SKM-1 treated with dmso at 0.1 percent for 144 hours (cell line): Measurements from ENCODE around the gene ADAMTS17.
A peak's percentile ranks its signal among the peaks of the same experiment; 100 is the strongest.
"Not testable (repeated sequence)": the region's sequence is repeated elsewhere in the genome, so short reads cannot be mapped to it uniquely, and the experiment has no call there.

Experiments used
- DNase-seq: peaks from one replicate; lab custom pipeline; 2025; ENCODE audit not compliant: unreplicated experiment; lab: John Stamatoyannopoulos, UW

The ADAMTS17 gene

DNA sequence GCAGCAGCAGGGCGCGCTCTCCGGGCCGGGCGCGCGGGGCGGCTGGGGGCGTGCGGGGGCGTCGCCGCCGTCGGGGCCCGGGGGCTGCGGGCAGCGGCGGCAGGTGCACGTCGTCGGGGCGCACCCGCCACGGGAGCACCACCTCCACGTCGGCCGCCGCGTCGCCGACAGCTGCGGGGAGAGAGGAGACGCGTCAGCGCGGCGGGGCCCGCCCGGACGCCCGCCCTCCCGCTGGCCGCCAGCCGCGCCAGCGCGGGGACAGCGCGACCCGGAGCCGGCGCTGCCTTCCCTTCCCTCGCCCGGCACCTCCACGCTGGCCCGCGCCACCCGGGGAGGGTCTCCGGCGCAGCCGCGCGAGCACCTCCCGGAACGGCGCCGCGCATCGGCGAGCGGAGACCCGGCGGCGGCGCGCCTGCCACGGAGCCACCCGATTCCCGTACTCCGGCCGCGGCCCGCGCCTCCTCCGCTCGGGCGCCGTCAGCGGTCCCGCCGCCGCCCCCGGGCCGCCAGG lies 481 bp downstream of the ADAMTS17 start:
- DNase-seq: no peak

DNA sequence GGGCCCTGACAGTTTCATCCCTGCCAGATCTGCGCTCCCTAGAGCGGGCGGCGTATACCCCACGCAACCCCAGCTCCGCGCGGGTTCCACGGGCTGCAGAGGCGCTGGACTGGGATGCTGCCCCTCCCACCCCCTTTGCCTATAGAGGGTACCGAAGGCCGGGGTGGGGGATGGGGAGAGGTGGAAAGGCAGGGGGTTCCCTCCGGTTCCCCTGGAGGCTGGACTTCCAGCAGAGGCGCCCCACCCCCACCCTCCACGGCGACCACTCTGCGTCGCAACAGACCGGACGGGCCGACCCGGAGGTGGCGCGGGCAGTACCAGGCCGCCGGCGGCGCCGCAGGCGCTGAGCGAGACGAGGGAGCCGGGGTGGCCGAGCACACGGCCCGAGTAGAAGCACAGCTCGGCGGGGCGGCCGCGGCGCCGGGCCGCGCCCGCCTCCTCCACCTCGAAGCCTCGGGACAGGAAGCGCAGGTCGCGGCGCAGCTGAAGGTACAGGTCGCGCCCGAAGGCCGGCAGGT lies 995 bp downstream of the ADAMTS17 start:
- no peak for DNase-seq

DNA sequence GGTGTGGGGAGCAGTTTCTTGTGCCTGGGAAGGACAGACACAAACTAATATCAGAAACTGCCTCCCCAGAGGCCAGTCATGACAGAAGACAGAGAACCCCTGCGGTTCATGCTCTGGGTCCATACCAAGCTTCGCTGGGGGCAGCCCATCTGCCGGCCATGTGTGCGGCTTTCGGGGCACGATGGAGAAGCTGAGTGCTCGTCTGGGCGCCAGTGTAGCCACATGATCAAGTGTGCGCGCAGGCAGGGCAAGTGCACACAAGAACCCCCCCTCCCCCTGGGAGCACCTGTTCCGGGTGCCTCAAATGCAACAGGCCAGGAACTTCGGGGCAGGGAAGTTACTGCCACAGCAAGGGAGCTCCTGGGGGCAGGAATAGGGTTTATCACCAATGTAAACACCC lies 1.8 kb downstream of the ADAMTS17 start:
- no peak for DNase-seq

DNA sequence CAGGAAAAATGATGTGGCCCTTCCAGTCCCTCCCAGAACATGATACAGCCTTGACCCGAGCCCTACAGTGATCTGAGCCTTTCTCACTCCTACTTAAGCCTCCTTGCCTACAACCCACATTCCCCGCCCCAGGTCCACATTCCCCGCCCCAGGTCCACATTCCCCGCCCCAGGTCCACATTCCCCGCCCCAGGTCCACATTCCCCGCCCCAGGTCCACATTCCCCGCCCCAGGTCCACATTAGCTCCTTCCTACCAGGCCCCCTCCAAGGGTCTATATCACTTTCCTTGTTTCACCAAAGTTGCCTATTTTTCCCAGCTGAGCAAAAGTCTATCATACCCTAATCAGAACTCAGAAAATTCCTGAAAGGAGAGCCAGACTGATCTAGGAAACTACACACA lies 2.3 kb downstream of the ADAMTS17 start:
- DNase-seq: not testable (repeated sequence)

DNA sequence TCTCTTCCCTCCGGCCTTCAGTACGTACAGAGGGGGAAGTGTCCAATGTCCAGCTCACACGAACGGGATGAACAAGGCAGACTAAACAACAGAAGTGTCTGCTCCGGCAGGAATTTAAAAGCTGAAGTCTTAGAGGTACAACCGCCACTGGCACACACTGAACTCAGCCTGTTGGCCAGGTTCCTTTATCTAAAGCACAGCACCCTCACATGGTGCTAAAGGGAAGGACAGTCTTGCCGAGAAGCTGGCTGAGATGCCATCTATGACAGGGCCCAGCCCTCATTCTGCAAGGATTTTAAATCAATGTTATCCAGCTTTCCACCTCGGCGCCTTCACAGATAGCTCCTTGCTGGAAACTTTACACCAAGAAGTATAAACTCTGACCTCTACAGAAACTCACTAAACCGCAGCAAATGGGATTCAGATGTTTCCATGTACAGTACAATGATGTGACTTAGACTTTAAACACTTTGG lies 2.8 kb downstream of the ADAMTS17 start:
- DNase-seq: peak; percentile 68

DNA sequence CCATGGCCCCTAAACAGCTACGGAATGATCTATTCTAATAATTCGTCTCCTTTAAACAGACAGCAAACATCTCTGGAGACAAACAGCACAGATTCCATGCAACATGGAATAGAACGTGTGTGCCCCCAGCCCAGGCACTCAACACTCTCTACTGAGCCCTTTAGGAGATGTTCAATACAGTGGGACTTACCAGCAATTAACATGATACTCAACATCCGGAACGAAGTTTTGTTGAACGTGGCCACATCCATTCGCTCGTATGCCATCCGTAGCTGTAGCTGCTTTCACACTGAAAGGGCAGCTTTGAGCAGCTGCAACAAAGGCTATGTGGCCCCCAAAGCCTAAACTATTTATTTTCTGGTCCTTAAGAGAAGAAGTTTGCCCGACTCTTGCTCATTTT lies 3.5 kb downstream of the ADAMTS17 start:
- no peak for DNase-seq

DNA sequence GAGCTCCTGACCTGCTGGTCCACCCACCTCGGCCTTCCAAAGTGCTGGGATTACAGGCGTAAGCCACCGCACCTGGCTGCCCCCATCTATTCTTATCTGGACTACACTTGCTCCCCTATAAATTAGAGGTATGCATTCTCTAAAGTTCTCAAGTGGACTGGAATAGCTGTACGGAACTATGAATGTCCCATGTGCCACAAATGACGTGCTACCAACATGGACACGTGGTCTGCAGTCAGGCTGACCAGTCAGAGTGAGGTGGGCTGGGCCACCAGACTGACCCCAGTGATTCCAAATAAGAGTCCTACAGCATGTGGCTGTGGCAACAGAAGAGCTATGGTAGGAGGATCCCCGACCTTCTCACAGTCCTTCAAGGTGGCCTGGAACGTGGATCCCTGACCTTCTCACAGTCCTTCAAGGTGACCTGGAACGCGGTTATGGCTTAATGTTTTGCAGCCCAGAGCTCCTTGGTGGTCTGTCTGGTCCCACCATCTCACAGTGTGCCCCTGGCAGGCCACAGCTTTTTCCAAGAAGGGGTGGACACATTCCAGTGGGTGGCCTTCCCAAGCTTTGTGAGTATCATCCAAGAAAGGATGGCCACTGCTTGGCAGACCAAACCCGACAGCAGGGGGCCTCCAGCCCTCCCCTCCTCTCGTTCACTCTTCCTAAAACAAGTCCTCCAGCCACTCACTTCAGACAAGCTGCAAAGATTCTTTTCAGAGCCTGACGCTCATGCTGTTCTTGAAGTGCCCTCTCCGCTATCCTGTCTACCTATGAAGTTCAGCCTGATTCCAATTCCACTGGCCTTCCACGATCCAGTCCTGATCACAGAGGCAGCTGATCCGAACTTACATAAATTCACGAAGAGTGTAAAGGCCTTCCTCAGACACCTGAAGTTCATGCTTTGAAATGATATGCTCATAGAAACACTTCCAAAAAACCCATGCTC lies 4.4 kb downstream of the ADAMTS17 start:
- no peak for DNase-seq

DNA sequence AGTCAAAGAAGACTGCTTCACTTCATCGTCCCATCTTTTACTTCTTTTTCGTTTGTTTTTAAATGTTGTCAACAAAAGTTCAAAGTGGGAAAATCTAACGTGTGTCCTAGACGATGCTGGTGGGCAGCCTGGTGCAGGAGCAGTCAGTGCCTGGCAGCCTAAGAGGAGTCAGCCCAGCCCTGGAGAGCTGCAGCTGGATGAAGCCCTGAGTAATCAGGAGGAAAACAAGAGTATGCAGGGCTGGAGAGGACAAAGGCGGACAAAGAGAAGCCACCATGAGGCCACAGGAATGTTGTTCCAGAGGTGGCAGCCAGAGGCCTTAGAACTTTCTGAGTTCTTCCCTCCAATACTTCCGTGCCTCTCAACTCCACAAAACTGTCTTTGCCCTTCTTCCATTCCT lies 5.7 kb downstream of the ADAMTS17 start:
- no peak for DNase-seq

DNA sequence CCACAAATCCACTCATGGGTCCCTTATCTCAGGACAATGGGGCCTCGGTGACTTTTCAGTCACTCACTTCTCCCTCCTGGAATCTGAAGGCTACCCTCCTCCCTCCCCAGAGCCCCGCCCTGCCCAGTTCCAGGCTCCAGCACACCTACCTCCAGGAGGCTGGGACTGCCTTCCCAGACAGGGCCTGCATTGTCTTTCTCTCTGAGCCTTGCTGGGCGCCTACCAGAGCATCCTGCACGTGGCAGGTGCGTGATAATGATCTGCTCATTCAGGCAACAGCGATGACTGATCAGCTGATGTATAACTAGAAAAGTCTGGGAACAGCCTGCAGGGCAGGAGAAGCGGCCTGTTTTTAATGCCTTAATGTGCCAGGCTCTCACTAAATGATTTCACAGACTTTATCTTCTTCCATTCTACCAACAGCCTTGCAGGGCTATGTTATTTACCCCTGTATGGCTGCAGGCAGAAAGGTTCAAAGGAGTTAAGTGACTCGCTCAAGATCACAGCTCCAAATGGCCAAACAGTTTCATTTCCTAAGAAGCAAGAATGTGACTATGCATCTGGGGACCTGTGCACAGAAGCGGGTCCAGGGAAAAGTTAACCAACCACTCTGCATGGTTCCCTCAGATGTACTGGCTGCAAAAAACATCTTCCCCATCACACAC lies 6.3 kb downstream of the ADAMTS17 start:
- DNase-seq: no peak

DNA sequence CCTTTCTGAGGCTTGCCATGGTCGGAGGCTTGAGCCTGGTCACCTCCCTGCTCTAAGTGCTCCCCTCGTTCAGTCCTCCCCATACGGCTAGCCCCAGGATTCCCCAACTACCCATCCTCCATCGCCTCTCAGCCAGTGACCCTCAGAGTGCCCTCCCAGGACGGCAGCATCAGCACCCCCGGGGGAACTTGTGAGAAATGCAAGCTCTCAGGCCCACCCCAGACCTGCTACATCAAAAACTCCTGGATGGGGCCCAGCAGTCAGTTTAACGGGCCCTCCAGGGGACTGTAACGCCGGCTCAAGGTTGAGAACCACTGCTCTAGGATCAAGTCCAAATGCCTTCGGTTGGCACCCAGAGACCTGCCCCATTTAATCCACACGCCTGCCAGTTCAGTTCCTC lies 6.9 kb downstream of the ADAMTS17 start:
- no peak for DNase-seq

DNA sequence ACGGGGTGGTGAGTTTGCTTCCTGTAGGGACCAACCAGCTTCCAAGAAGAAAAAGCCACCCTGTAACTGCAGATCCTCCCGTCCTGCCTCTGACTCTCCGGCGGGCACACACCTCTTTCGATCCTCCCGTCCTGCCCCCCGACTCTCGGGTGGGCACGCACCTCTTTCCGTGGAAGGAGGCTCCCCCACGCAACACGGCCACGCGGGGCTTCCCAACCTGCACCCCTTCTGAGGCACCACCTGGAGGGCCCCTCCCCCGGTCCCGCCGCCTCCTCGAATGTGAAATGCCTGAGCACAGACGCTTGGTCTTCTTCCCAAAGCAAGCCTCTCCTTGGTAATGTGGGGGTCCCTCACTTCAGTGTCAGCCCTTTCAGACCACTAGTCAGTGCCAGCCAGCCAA lies 7.3 kb downstream of the ADAMTS17 start:
- DNase-seq: no peak

DNA sequence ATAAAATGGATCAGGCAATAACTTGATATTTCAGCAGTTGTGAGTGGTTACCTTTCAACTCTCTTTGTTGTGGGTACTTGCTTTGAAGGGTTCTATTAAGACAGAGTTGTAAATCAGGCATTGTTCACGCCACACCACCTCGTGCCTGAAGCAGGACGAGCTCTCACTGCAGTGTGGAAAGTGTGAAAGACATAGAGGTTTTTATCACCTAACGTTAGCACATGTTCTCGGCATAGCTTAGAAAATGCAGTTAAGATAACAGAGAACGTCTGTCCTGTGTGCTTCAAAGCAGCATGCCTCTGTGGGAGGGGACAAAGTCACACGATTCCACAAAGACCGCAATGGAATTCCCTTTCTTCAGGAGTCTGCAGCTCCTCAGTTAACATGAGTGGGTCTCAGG lies 7.8 kb downstream of the ADAMTS17 start:
- no peak for DNase-seq

DNA sequence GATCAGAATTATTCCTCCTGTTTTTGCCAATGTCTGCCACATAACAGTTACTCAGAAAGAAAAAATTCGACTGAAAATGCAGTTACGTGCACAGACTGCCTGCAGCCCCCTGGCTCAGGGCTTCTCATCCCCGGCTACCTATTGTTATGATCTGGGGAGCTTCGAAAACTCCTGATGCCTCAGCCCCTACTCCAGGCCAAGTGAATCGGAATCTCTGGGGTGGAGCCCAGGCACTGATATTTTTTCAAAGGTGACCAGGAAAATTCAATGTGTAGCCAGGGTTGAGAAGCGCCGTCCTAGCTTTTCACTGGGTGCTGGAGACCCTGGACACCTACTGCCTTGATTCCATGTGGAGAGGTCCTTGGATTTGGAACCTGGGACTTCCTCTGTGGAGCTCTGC lies 8.5 kb downstream of the ADAMTS17 start:
- no peak for DNase-seq

DNA sequence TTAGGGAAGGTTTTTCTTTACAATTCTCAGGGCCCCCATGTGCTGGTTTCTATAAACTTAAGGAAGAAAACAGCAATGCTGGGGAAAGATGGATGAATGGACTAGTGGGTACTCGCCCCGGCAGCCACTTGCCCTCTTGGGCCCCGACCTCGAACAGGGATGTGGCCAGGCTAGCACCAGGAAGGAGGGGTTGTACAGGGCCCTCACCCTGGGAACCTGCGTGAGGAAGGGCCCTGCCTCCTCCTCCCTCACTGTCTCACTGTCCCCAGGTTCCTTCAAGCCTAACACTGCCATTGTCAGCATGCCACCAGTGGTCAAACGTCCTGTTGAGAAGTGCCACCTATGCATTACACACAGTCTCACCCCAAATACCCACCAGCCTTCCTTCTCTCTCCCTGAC lies 9.1 kb downstream of the ADAMTS17 start:
- DNase-seq: no peak

DNA sequence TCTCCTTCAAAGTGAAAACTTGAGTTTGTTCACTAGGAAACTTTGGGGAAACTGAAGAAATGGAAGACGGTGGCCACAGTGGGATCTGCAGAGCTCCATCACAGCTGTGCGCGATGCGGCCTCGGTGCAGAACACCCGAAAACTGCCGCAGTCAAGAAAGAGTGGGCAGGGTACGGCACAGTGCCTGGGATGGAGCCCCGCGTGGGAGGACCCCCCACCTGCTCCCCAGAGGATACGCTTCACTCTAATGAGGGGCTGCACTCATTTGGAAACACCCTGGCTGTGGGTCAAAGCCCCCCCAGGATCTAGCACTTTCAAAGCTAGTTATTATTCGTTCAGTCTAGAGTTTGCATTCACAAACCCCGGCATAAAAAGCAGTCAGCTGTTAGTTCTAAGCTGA lies 9.5 kb downstream of the ADAMTS17 start:
- DNase-seq: no peak

DNA sequence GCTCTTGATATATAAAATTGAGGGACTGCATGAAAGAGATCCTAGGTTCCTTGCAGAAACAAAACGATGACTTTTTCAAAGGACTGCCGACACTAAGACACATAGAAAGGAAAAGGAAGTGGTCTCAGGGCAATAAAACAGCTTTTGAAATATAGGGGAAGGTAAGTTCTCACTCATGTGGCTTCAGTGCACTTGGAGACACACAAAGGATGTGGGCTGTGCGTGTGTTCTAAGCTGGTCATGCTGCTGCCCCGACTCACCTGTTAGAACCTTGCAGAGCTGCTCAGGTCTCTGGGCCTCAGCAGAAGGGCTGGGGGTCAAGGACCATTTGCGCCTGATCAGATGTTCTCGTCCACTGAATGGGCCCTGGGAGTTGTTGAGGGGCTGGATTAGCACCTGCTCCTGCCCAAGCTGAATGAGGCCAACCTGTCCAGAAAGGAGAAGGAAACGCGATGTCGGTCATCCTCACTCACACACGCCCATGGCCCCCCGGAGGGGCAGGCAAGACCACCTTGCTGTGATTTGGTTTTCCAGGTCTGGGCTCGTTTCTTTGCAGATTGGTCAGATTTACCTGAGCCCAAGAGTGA lies 11.1 kb downstream of the ADAMTS17 start:
- no peak for DNase-seq

DNA sequence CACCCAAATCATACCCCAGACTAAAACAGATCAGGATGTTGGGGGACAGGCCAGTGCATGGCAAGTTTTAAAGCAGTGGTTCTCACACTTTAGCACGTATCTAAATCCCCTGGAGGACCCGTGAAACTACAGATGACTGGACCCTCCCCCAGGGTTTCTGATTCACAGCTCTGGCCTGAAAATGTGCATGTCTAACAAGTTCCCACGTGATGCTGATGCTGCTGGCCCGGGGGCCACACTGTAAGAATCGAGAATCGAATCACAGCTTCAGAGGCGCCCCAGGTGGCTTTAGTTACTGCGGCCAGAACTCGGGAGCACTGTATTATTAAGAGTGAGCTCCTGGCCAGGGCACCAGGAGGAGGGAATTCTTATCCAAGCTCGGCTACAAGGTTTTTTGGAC lies 11.6 kb downstream of the ADAMTS17 start:
- DNase-seq: no peak

DNA sequence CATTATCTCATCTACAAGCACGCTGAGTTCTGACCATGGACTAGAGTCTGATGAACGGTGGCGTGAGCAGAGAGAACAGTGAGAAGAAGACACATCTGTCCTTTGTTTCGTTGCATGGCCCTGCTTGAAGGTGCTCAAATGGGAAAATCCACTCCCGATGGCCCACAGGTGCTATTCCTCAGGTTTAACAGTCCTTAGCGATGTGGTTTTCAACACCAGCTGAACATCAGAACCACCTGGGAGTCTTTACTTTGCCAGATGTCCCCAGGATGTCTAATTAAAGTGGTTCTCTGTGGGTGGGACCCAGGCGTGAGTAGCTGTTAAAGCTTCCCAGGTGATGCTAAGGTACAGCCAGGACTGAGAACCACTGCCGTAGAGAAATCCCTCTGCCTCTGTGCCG lies 13.0 kb downstream of the ADAMTS17 start:
- DNase-seq: no peak

DNA sequence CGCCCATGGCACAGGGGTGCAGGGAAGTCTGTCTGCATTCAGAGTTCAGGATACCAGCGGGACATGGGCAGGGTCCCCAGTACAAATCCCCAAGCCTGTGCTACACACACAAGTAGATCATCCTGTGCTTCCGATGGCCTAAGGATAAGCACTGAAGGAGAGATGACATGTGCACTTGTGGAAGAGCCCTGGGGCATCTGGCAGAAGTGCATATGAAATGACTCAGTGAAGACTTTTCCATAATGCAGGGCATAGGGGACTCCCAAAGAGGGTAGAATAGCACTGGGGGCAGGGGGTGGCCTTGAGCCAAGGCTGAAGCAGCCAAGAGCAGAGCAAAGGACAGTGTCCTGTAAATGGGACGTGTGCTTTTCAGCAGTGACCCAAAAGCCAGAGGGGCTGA lies 22.9 kb downstream of the ADAMTS17 start:
- no peak for DNase-seq

DNA sequence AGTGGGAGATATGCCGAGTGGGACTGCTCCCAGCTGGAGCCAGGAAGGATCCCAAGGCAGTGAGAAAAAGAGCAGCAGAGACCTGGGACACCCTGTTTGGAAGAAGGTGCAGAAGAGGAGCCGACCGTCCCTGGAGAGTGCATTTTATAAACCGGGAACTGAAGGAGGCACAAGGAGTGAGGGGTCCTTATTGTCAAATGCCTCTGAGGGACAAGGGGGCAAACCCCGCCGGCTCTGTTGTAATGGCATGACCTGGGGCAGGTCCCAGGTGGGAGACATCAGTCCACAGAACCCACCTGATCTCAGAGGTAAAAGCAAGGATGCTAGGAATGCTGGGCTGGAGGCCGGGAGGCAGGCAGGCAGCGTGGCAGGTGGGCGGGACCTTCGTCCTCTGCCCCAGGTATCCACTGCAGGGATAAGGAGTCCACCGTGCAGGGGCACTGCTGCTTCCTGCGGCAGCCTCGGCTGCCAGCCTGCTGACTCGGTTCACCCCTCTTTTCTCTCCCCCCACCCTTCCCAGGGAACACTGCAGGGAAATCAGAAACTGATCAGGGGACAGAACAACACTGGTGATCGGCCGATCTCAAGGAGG lies 26.9 kb downstream of the ADAMTS17 start:
- no peak for DNase-seq

DNA sequence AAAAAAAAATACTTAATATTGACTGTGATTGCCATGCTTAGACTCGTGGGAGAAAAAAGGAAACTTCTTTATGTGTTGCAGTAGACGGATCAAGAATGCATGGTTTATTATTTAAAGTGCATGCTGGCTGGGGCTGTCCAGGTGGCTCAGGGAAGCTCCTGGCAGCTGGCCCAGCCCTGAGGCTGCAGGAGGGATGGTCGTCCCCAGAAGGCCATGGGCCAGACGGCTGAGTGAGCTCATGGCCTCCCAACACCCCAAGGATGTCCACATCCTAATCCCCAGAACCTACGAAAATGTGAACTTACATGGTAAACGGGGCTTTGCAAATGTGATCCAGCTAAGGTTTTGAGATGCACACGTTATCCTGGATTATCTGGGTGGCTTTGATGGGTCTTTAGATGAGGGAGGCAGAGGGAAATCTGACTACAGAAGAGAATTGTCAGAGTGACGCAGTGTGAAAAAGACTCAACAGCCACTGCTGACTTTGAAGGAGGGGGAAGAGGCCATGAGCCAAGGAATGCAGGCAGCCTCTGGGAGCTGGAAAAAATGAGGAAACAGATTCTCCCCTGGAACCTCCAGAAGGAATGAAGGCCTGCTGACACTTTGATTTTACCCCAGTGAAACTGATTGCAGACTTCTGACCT lies 29.8 kb downstream of the ADAMTS17 start:
- no peak for DNase-seq
